Measurements from ENCODE around the gene VASH1.

VASH1 gene

GRCh38 chr14:76832503-76832988 lies 71.3 kb downstream of the VASH1 start:
- no peak for DNase-seq (ENCODE audit: low spot score)

Measured in HuH-7.5 (cell line).